OCI-LY7 (cell line): ENCODE results near the gene LRBA.

Source experiments
- CTCF ChIP-seq: fragments of 200-600 bp; sonication (generic); conservative IDR thresholded peaks from 2 replicates; pipeline ENCODE4 v1.5.1; 2014; ENCODE audit warnings: mild to moderate bottlenecking, antibody characterized with exemption, low read length, moderate library complexity, mixed read lengths
- EZH2phosphoT487 ChIP-seq: fragments of 200-600 bp; sonication (generic); IDR thresholded peaks from 2 replicates; pipeline ENCODE4 v1.6.1; 2018; ENCODE audit warnings: low read depth, borderline replicate concordance, mild to moderate bottlenecking, mixed run types, antibody characterized with exemption, low read length, moderate library complexity, mixed read lengths

- TF ChIP-seq CTCF (no peak), EZH2phosphoT487 (no peak)
These were observed 442.2 kb downstream of the LRBA start for GRCh38 chr4:150572704-150573504.
